ENCODE results near the gene FITM1. TPM values are rescaled to one million over a fixed set of nuclear protein-coding genes. Genes with fewer than 3 reads are reported as not detected.

The FITM1 gene
- total RNA-seq, 1 experiment from 2014 or later, result 0.47 TPM

GRCh38 chr14:24129410-24129998, 955 bp upstream of the FITM1 start:
- BruUV-seq (replicated peaks), result no TSS peak
- no peak for TF ChIP-seq CTCF (IDR thresholded peaks at IDR 0.05; ENCODE audit: unreplicated experiment)
- Mint-ChIP-seq H3K4me3 (ENCODE audit: unreplicated experiment) (no peak overlapping the region), H3K36me3 (ENCODE audit: insufficient read depth, unreplicated experiment) (peaks cover 2% of the 10 kb centered on the region), H3K27me3 (ENCODE audit: insufficient read depth, unreplicated experiment) (no peaks in the 10 kb centered on the region), H3K4me1 (ENCODE audit: insufficient read depth, unreplicated experiment) (peaks cover 17% of the 10 kb centered on the region), H3K9me3 (ENCODE audit: unreplicated experiment) (no peaks in the 10 kb centered on the region), H3K27ac (ENCODE audit: low read depth, unreplicated experiment) (no peak overlapping the region)
- no peak for DNase-seq (ENCODE audit: unreplicated experiment)
- CTCF ChIA-PET, result interaction anchor here (1.1 to 1.8 kb wide), 2 partner anchors 11 to 15 kb away, joined by 3 to 4 read pairs; partner anchors contain the start of genes DCAF11 and NRL
- intact Hi-C loops (cut with micrococcal nuclease), result no loop called here
- POLR2A ChIA-PET, result interaction anchor here (0.6 to 1.1 kb wide), 4 partner anchors 11 to 19 kb away, joined by 3 to 8 read pairs (median 4); partner anchors contain the start of genes DCAF11, NRL and PSME2

GRCh38 chr14:24130717-24131548, 474 bp downstream of the FITM1 start:
- TF ChIP-seq CTCF (IDR thresholded peaks at IDR 0.05; ENCODE audit: unreplicated experiment), result no peak
- intact Hi-C loops (cut with micrococcal nuclease), result no loop called here
- CTCF ChIA-PET, result interaction anchor here (0.9 kb wide), 1 partner anchor 29 kb away, joined by 3 read pairs; no protein-coding TSS in a partner anchor
- POLR2A ChIA-PET, result interaction anchor here (0.6 to 12.5 kb wide), 3 partner anchors 10 to 837 kb away, joined by 3 to 252 read pairs (median 7); partner anchors contain the start of genes DCAF11, EMC9 and NRL
- Mint-ChIP-seq H3K4me1 (ENCODE audit: insufficient read depth, unreplicated experiment) (peaks cover 26% of the 10 kb centered on the region), H3K27me3 (ENCODE audit: insufficient read depth, unreplicated experiment) (no peaks in the 10 kb centered on the region), H3K27ac (ENCODE audit: low read depth, unreplicated experiment) (no peak overlapping the region), H3K9me3 (ENCODE audit: unreplicated experiment) (no peaks in the 10 kb centered on the region), H3K4me3 (ENCODE audit: unreplicated experiment) (no peak overlapping the region), H3K36me3 (ENCODE audit: insufficient read depth, unreplicated experiment) (no peaks in the 10 kb centered on the region)
- no peak for DNase-seq (ENCODE audit: unreplicated experiment)
- no TSS peak for BruUV-seq (replicated peaks)

- intact Hi-C loops (cut with micrococcal nuclease), result no loop called here
- no peak for TF ChIP-seq CTCF (IDR thresholded peaks at IDR 0.05; ENCODE audit: unreplicated experiment)
- ChIA-PET POLR2A (interaction anchor here (0.6 to 12.5 kb wide), 3 partner anchors 10 to 837 kb away, joined by 3 to 252 read pairs (median 7); partner anchors contain the start of genes DCAF11, EMC9 and NRL), CTCF (interaction anchor here (0.9 to 1.5 kb wide), 3 partner anchors 17 to 28 kb away, joined by 3 to 5 read pairs (median 4); partner anchors contain the start of gene DCAF11)
- DNase-seq (ENCODE audit: unreplicated experiment), result no peak
- BruUV-seq (replicated peaks), result no TSS peak
- Mint-ChIP-seq H3K27ac (ENCODE audit: low read depth, unreplicated experiment) (no peak overlapping the region), H3K4me1 (ENCODE audit: insufficient read depth, unreplicated experiment) (peaks cover 26% of the 10 kb centered on the region), H3K27me3 (ENCODE audit: insufficient read depth, unreplicated experiment) (no peaks in the 10 kb centered on the region), H3K9me3 (ENCODE audit: unreplicated experiment) (no peaks in the 10 kb centered on the region), H3K36me3 (ENCODE audit: insufficient read depth, unreplicated experiment) (no peaks in the 10 kb centered on the region), H3K4me3 (ENCODE audit: unreplicated experiment) (no peak overlapping the region)
Observed at GRCh38 chr14:24131549-24131966, 1.1 kb downstream of the FITM1 start.

Data from MCF 10A (cell line).